K562 (cell line): ENCODE data around the gene SLC1A2. TPM values are rescaled to one million over a fixed set of nuclear protein-coding genes. Genes with fewer than 3 reads are reported as not detected.

ENCODE experiments used
- ATAC-seq: fragments of 200-7000 bp; cut with Tn5 transposase; 3 replicates; pipeline ENCODE4 v1.9.1; 2020; ENCODE audit warnings: moderate library complexity
- BruUV-seq: library from RNA; stranded (reverse); fragments of 400-500 nt; replicated peaks from 2 replicates; lab custom pipeline; 2021; lab: Mats Ljungman, UMichigan
- CTCF ChIA-PET: fragments of 300-600 bp; formaldehyde crosslinking; extraction: SDS; loops from one replicate; lab custom pipeline; 2021; ENCODE audit warnings: low intra/inter-chr PET ratio; lab: Yijun Ruan, JAX
- POLR2A ChIA-PET: fragments of 300-600, 350-650 bp; sonication (Branson Sonifier 250); formaldehyde crosslinking; extraction: SDS; loops from one replicate; lab custom pipeline; 2021; ENCODE audit warnings: antibody characterized with exemption, inconsistent platforms; lab: Yijun Ruan, JAX
- DNase-seq, 4 experiments: peaks; one replicate each; pipeline versions ENCODE4 v3.0.0 to v3.0.0-alpha.2; 2011 to 2018; ENCODE audit warnings: low spot score in 3 of 4, mixed read lengths in 3 of 4; ENCODE audit errors: extremely low read depth in 1 of 4
- FAIRE-seq: peaks from 2 replicates; lab custom pipeline; 2011; peaks lifted over from hg19 to GRCh38; lab: Jason Lieb, UNC
- H2AFZ ChIP-seq: 2 replicates; pipeline ENCODE4 v1.6.0; 2011; ENCODE audit warnings: low read depth, low read length, control low read depth, inconsistent platforms
- H3K27ac ChIP-seq: fragments of 200-600 bp; 3 replicates; pipeline ENCODE4 v1.8.0; 2011; ENCODE audit warnings: low read depth, mild to moderate bottlenecking, control low read depth, inconsistent platforms, low read length, moderate library complexity, mixed read lengths; ENCODE audit errors: extremely low read depth
- H3K27me3 ChIP-seq, 2 experiments: fragments of 300-600 bp in 1 of 2; 2 replicates in 1 of 2; 3 replicates in 1 of 2; pipeline versions ENCODE4 v1.6.0 to v1.8.0; 2011; ENCODE audit warnings: inconsistent platforms in 2 of 2, low read length in 2 of 2, mild to moderate bottlenecking in 1 of 2, mixed read lengths in 1 of 2, moderate library complexity in 1 of 2; ENCODE audit not compliant: control insufficient read depth in 2 of 2, insufficient read depth in 2 of 2
- H3K36me3 ChIP-seq: fragments of 300-600 bp; 3 replicates; pipeline ENCODE4 v1.8.0; 2011; ENCODE audit warnings: mild to moderate bottlenecking, low read length, inconsistent platforms; ENCODE audit not compliant: control insufficient read depth, insufficient read depth
- H3K4me1 ChIP-seq, 2 experiments: fragments of 200-600 bp in 1 of 2; replicated peaks in 1 of 2; 2 replicates in 1 of 2; 3 replicates in 1 of 2; pipeline versions ENCODE4 v1.5.1 to v1.8.0; 2011; ENCODE audit warnings: inconsistent platforms in 2 of 2, low read length in 2 of 2, mild to moderate bottlenecking in 1 of 2, mixed read lengths in 1 of 2, moderate library complexity in 1 of 2; ENCODE audit not compliant: control insufficient read depth in 2 of 2, insufficient read depth in 2 of 2
- H3K4me2 ChIP-seq: 2 replicates; pipeline ENCODE4 v1.6.1; 2011; ENCODE audit warnings: low read length, control low read depth, inconsistent platforms, mixed read lengths; ENCODE audit not compliant: insufficient read depth
- H3K4me3 ChIP-seq: fragments of 200-600 bp; sonication (generic), shearing (Covaris generic); 2 replicates; pipeline ENCODE4 v1.5.1; 2016; ENCODE audit warnings: control low read depth, inconsistent platforms
- H3K79me2 ChIP-seq: fragments of 200-600 bp; 3 replicates; pipeline ENCODE4 v1.8.0; 2011; ENCODE audit warnings: low read length, inconsistent platforms; ENCODE audit not compliant: control insufficient read depth, insufficient read depth
- H3K9ac ChIP-seq, 2 experiments: 2 replicates each; pipeline versions ENCODE4 v1.6.0 to v1.6.1; 2011; ENCODE audit warnings: low read depth in 2 of 2, low read length in 2 of 2, control low read depth in 1 of 2, inconsistent platforms in 1 of 2, mild to moderate bottlenecking in 1 of 2, mixed read lengths in 1 of 2; ENCODE audit not compliant: insufficient read depth in 1 of 2
- H3K9me1 ChIP-seq: one replicate; pipeline ENCODE4 v1.6.0; 2011; ENCODE audit warnings: inconsistent platforms, mild to moderate bottlenecking, low read length, moderate library complexity; ENCODE audit not compliant: control insufficient read depth, insufficient read depth
- H3K9me3 ChIP-seq: replicated peaks from 2 replicates; pipeline ENCODE4 v1.5.1; 2011; ENCODE audit warnings: low read depth, low read length, inconsistent platforms; ENCODE audit not compliant: control insufficient read depth, insufficient read depth
- H4K20me1 ChIP-seq: replicated peaks from 2 replicates; pipeline ENCODE4 v1.6.1; 2011; ENCODE audit warnings: low read length, inconsistent platforms, mixed read lengths; ENCODE audit not compliant: control insufficient read depth, insufficient read depth
- CBX5 ChIP-seq: IDR thresholded peaks from 2 replicates; pipeline ENCODE4 v1.6.1; 2014; ENCODE audit warnings: low read depth, borderline replicate concordance
- MAFF ChIP-seq: IDR thresholded peaks from 2 replicates; pipeline ENCODE4 v1.6.1; 2012; ENCODE audit warnings: low read length, improper control_type of control experiment
- POLR2B ChIP-seq: fragments of 450-650 bp; IDR thresholded peaks from 2 replicates; pipeline ENCODE4 v1.6.1; 2018; ENCODE audit warnings: low read depth; ENCODE audit not compliant: partially characterized antibody
- PRDM10 ChIP-seq: fragments of 450-650 bp; IDR thresholded peaks from 2 replicates; pipeline ENCODE4 v1.6.1; 2018; ENCODE audit not compliant: partially characterized antibody
- ZBTB5 ChIP-seq: fragments of 450-650 bp; IDR thresholded peaks from 2 replicates; pipeline ENCODE4 v1.6.1; 2017; ENCODE audit warnings: antibody characterized with exemption
- ZC3H11A ChIP-seq: IDR thresholded peaks from 2 replicates; pipeline ENCODE4 v1.6.1; 2012; ENCODE audit warnings: low read depth, low read length, improper control_type of control experiment
- ZNF12 ChIP-seq: sonication (generic); formaldehyde crosslinking; IDR thresholded peaks from 2 replicates; pipeline ENCODE4 v1.4.0; 2020; ENCODE audit warnings: mild to moderate bottlenecking, missing genetic modification reagents
- ZNF263 ChIP-seq: sonication (generic); formaldehyde crosslinking; IDR thresholded peaks from 2 replicates; pipeline ENCODE4 v1.8.0; 2022; ENCODE audit warnings: mild to moderate bottlenecking, missing genetic modification reagents, borderline replicate concordance
- ZNF655 ChIP-seq: fragments of 250-450 bp; sonication (Bioruptor Pico); IDR thresholded peaks from 2 replicates; pipeline ENCODE4 v1.5.0; 2021
- WGBS: fragments of 100-300 bp; shearing (Covaris generic); methylation state at CpG from one replicate; pipeline ENCODE4 v1.1.6; 2016; ENCODE audit warnings: low coverage, mixed read lengths; ENCODE audit not compliant: insufficient coverage; ENCODE audit errors: missing lambda C conversion rate; 5-methylcytosine and 5-hydroxymethylcytosine counted together
- in situ Hi-C: fragments of 300-500 bp; cut with MboI; formaldehyde crosslinking; loops from 4 replicates; pipeline ENCODE4 v1.15.0; 2018; ENCODE audit warnings: inconsistent platforms, mixed read lengths
- intact Hi-C: fragments of 100-400 bp; cut with micrococcal nuclease; formaldehyde crosslinking; loops from 2 replicates; pipeline ENCODE4 v1.14.2; 2022
- polyA plus RNA-seq, 8 experiments: library from polyadenylated mRNA; depleted of rRNA in 4 of 8; stranded (reverse) in 5 of 8; unstranded in 3 of 8; fragments of >200 nt; fragmentation: Nextera tagmentation in 2 of 8; fragmentation: Illumina TruSeq in 1 of 8; extraction: Ambion mirVana in 2 of 8; extraction: Trizol in 1 of 8; gene quantifications; 2 replicates each; pipeline versions ENCODE4 v1.2.1 to v1.2.3, GENCODE V29; 2011 to 2014; ENCODE audit warnings: inconsistent platforms in 1 of 8, missing spikeins in 1 of 8
- total RNA-seq, 7 experiments: library from RNA; depleted of rRNA in 6 of 7; stranded (reverse); fragments of >200 nt in 6 of 7; fragmentation: Illumina TruSeq in 2 of 7; extraction: Trizol in 2 of 7; gene quantifications; 2 replicates each; pipeline versions ENCODE4 v1.2.1 to v1.2.3, GENCODE V29; 2011 to 2021; ENCODE audit warnings: low replicate concordance in 1 of 7

Gene SLC1A2
- total and polyA plus RNA-seq, 9 of the 15 experiments (the other 6 are each of a cell fraction or from before 2014, with no cell fraction given), result 0.03 to 0.07 (median 0.04) TPM; not detected in 5

GRCh38 chr11:35398881-35399280 is 20.5 kb downstream of the SLC1A2 start:
- H2AFZ ChIP-seq, result no peak overlapping the region
- WGBS, result 0% methylated on average over 1 of the region's 1 CpG
- no peak overlapping the region for H3K27ac ChIP-seq
- no peaks in the 10 kb centered on the region for H4K20me1 ChIP-seq
- intact Hi-C loops, result no loop called here
- DNase-seq, result no peak
- H3K36me3 ChIP-seq, result no peaks in the 10 kb centered on the region
- ATAC-seq, result no peak
- H3K9me1 ChIP-seq, result no peaks in the 10 kb centered on the region
- BruUV-seq, result no TSS peak
- ChIA-PET POLR2A (interaction anchor here (0.8 kb wide), 1 partner anchor 21 kb away, joined by 3 read pairs; no protein-coding TSS in a partner anchor), CTCF (no interaction called here)
- FAIRE-seq, result no peak
- H3K79me2 ChIP-seq, result no peaks in the 10 kb centered on the region
- H3K4me3 ChIP-seq, result no peak overlapping the region
- H3K4me1 ChIP-seq, result no peaks in the 10 kb centered on the region
- H3K9ac ChIP-seq, result no peak overlapping the region
- in situ Hi-C loops, result no loop called here
- peaks cover 5 to 9% of the 10 kb centered on the region in 2 experiments; a peak in 3 of 5 replicates for H3K27me3 ChIP-seq
- no peak overlapping the region for H3K4me2 ChIP-seq
- TF ChIP-seq ZNF655 (CRISPR knock-in tag), result no peak
- TF ChIP-seq ZNF12 (CRISPR knock-in tag), result no peak
- no peak for TF ChIP-seq MAFF
- TF ChIP-seq, all 486 proteins: peak for 0
- H3K9me3 ChIP-seq, result no peaks in the 10 kb centered on the region

- Histone ChIP-seq H3K27me3 (peaks cover 0 to 19% of the 10 kb centered on the region in 2 experiments; a peak in 4 of 5 replicates), H3K4me2 (no peak overlapping the region), H4K20me1 (no peaks in the 10 kb centered on the region), H3K9me1 (no peaks in the 10 kb centered on the region), H3K79me2 (no peaks in the 10 kb centered on the region), H3K4me1 (no peaks in the 10 kb centered on the region), H3K4me3 (no peak overlapping the region), H3K36me3 (no peaks in the 10 kb centered on the region), H3K9ac (no peak overlapping the region), H3K27ac (no peak overlapping the region), H3K9me3 (no peaks in the 10 kb centered on the region), H2AFZ (no peak overlapping the region)
- no peak for ATAC-seq
- DNase-seq, result no peak
- in situ Hi-C loops (loop anchor here (5.0 kb wide), 1 partner anchor 468 kb away; no protein-coding TSS in a partner anchor), intact Hi-C loops (loop anchor here (5.0 kb wide), 5 partner anchors 88 to 883 kb away; partner anchors contain the start of gene ELF5)
- TF ChIP-seq ZBTB5, result no peak
- peak; percentile 77 for TF ChIP-seq ZNF263 (CRISPR knock-in tag)
- TF ChIP-seq CBX5, result no peak
- TF ChIP-seq PRDM10, result peak; percentile 15
- TF ChIP-seq ZC3H11A, result no peak
- TF ChIP-seq POLR2B, result no peak
- 0% methylated on average over 5 of the region's 5 CpGs for WGBS
- no TSS peak for BruUV-seq
- POLR2A ChIA-PET, result no interaction called here
- CTCF ChIA-PET, result no interaction called here
- FAIRE-seq, result no peak
These were observed 24.4 kb downstream of the SLC1A2 start for GRCh38 chr11:35394941-35395340.
